Measurements from ENCODE around the gene DHCR7.

GRCh38 chr11:71462726-71463125, 14.5 kb upstream of the DHCR7 start:
- TF ChIP-seq CTCF (IDR thresholded peaks at IDR 0.05): no peak
- no peak for TF ChIP-seq POLR2A (IDR thresholded peaks at IDR 0.05)
